ENCODE measurements around the gene ITGA1. TPM values are rescaled to one million over a fixed set of nuclear protein-coding genes. Genes with fewer than 3 reads are reported as not detected.

The ITGA1 gene
- total and polyA plus RNA-seq, 2 of the 8 experiments (the other 6 are each of a cell fraction or from before 2014, with no cell fraction given) = 2.3 to 9.0 TPM

- TF ChIP-seq HDAC2 (IDR thresholded peaks at IDR 0.05; ENCODE audit: borderline replicate concordance in 1 of 2, low read depth in 2 of 2, low read length in 2 of 2) = 0 out of 4 replicates have a peak, but pooled peaks of 1 of the 2 experiments have one; percentile 40
- TF ChIP-seq, protein P1, sequence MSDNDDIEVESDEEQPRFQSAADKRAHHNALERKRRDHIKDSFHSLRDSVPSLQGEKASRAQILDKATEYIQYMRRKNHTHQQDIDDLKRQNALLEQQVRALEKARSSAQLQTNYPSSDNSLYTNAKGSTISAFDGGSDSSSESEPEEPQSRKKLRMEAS (IDR thresholded peaks at IDR 0.05) = no peak; the same call in none of the 2 replicates
- 0 out of 2 replicates have a peak, but pooled peaks have one; percentile 14 for TF ChIP-seq SP1 (IDR thresholded peaks at IDR 0.05; ENCODE audit: low read depth, low read length)
- no peak for TF ChIP-seq CBX5 (IDR thresholded peaks at IDR 0.05; ENCODE audit: low read depth, low read length)
- TF ChIP-seq TAF1 (IDR thresholded peaks at IDR 0.05; ENCODE audit: low read depth, low read length) = peak; percentile 73
- TF ChIP-seq SAP30 (IDR thresholded peaks at IDR 0.05; ENCODE audit: insufficient read depth, insufficient replicate concordance, low read length) = no peak
- no peak for TF ChIP-seq POU5F1 (IDR thresholded peaks at IDR 0.05; ENCODE audit: low read depth, low read length)
- no peak for TF ChIP-seq EP300 (IDR thresholded peaks at IDR 0.05; ENCODE audit: borderline replicate concordance in 1 of 2, low read depth in 2 of 2, low read length in 2 of 2)
- peak; percentile 31 to 42 (median 42) for TF ChIP-seq CTCF (IDR thresholded peaks at IDR 0.05; ENCODE audit: control extremely low read depth in 1 of 3, insufficient read depth in 1 of 3, low read depth in 1 of 3, low read length in 3 of 3)
- no peak for TF ChIP-seq NRF1 (IDR thresholded peaks at IDR 0.05; ENCODE audit: low read depth, low read length)
- peak; percentile 62 for TF ChIP-seq YY1 (IDR thresholded peaks at IDR 0.05; ENCODE audit: low read depth, low read length)
- TF ChIP-seq CHD1 (IDR thresholded peaks at IDR 0.05; ENCODE audit: low read depth, low read length) = no peak
- peak; percentile 84 for TF ChIP-seq CEBPB (IDR thresholded peaks at IDR 0.05; ENCODE audit: low read depth, low read length)
- TF ChIP-seq HDAC6 (IDR thresholded peaks at IDR 0.05; ENCODE audit: low read depth, low read length) = no peak
- TF ChIP-seq, protein P2, sequence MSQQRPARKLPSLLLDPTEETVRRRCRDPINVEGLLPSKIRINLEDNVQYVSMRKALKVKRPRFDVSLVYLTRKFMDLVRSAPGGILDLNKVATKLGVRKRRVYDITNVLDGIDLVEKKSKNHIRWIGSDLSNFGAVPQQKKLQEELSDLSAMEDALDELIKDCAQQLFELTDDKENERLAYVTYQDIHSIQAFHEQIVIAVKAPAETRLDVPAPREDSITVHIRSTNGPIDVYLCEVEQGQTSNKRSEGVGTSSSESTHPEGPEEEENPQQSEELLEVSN (IDR thresholded peaks at IDR 0.05) = peak; percentile 83
- peak; percentile 26 for TF ChIP-seq TAF7 (optimal IDR thresholded peaks at IDR 0.05; ENCODE audit: borderline replicate concordance, low read depth, low read length)
- no peak for TF ChIP-seq SRF (IDR thresholded peaks at IDR 0.05; ENCODE audit: low read depth, low read length)
- TF ChIP-seq NANOG (IDR thresholded peaks at IDR 0.05; ENCODE audit: insufficient read depth, low read depth, low read length, poor library complexity, severe bottlenecking) = no peak
- TF ChIP-seq KDM1A (IDR thresholded peaks at IDR 0.05; ENCODE audit: borderline replicate concordance, low read length) = no peak
Observed at GRCh38 chr5:52787600-52788504, at the start of gene ITGA1, which contains the start of gene PELO (continued).
